Activated CD8-positive, alpha-beta memory T cell treated with anti-CD3 and anti-CD28 coated beads, Interleukin-2, amount 50 U/mL, for 4 hours (primary cell): Measurements from ENCODE around the gene PPP1R13B.

Experiments used
- DNase-seq: peaks from one replicate; pipeline ENCODE4 v3.0.0-alpha.2; 2020

Gene PPP1R13B

GRCh38 chr14:103880348-103881267, 33.2 kb upstream of the PPP1R13B start:
- DNase-seq, result no peak

GRCh38 chr14:103879570-103880347, 32.4 kb upstream of the PPP1R13B start:
- no peak for DNase-seq

GRCh38 chr14:103879118-103879569, 31.8 kb upstream of the PPP1R13B start:
- DNase-seq, result no peak

- DNase-seq, result no peak
These were observed 30.8 kb upstream of the PPP1R13B start for GRCh38 chr14:103878180-103878579.

- DNase-seq, result no peak
These were observed 27.6 kb upstream of the PPP1R13B start for GRCh38 chr14:103875010-103875409.

GRCh38 chr14:103872481-103873113, 25.2 kb upstream of the PPP1R13B start:
- no peak for DNase-seq

GRCh38 chr14:103871596-103872480, 24.5 kb upstream of the PPP1R13B start:
- DNase-seq, result peak; percentile 79

GRCh38 chr14:103870891-103871595, 23.7 kb upstream of the PPP1R13B start:
- no peak for DNase-seq

- no peak for DNase-seq
These were observed 22.9 kb upstream of the PPP1R13B start for GRCh38 chr14:103870144-103870876.

- no peak for DNase-seq
These were observed 22.2 kb upstream of the PPP1R13B start for GRCh38 chr14:103869406-103870143.

GRCh38 chr14:103868242-103868897, 21.0 kb upstream of the PPP1R13B start:
- no peak for DNase-seq

- no peak for DNase-seq
These were observed 20.2 kb upstream of the PPP1R13B start for GRCh38 chr14:103867523-103867953.

- DNase-seq, result no peak
These were observed 19.6 kb upstream of the PPP1R13B start for GRCh38 chr14:103867020-103867419.

GRCh38 chr14:103863245-103863644, 15.9 kb upstream of the PPP1R13B start:
- DNase-seq, result no peak

GRCh38 chr14:103862393-103862782, 15.0 kb upstream of the PPP1R13B start:
- no peak for DNase-seq

- no peak for DNase-seq
These were observed 14.3 kb upstream of the PPP1R13B start for GRCh38 chr14:103861413-103862392.

- DNase-seq, result no peak
These were observed 12.2 kb upstream of the PPP1R13B start for GRCh38 chr14:103859416-103860202.
